Kidney epithelial cell (primary cell): ENCODE data around the gene LCK. TPM values are rescaled to one million over a fixed set of nuclear protein-coding genes. Genes with fewer than 3 reads are reported as not detected.

Experiments
- DNase-seq: peaks from one replicate; pipeline ENCODE4 v3.0.0-alpha.2; 2010; ENCODE audit warnings: low read depth
- H3K27me3 ChIP-seq: 2 replicates; pipeline ENCODE4 v1.6.0; 2011; ENCODE audit warnings: low read length; ENCODE audit not compliant: control insufficient read depth, insufficient read depth
- H3K36me3 ChIP-seq: 2 replicates; pipeline ENCODE4 v1.5.1; 2011; ENCODE audit warnings: low read length; ENCODE audit not compliant: control insufficient read depth, insufficient read depth
- H3K4me3 ChIP-seq: 2 replicates; pipeline ENCODE4 v1.5.1; 2011; ENCODE audit warnings: low read depth, mild to moderate bottlenecking, control low read depth, low read length
- total RNA-seq: library from RNA; depleted of rRNA; stranded (reverse); fragments of >200 nt; gene quantifications from 2 replicates; pipeline ENCODE4 v1.2.3, GENCODE V29; 2015
- TF ChIP-seq, protein P1 (sequence below): IDR thresholded peaks from 2 replicates; pipeline ENCODE4 v1.5.1; 2011; ENCODE audit warnings: mild to moderate bottlenecking, moderate library complexity, low read length, control low read depth, inconsistent platforms; ENCODE audit not compliant: insufficient read depth, poor library complexity, severe bottlenecking

Gene LCK
- total RNA-seq, 1 donor from 2014 or later: 6.2 TPM

- H3K4me3 ChIP-seq: no peak overlapping the region
- no peaks in the 10 kb centered on the region for H3K27me3 ChIP-seq
- TF ChIP-seq, protein P1, sequence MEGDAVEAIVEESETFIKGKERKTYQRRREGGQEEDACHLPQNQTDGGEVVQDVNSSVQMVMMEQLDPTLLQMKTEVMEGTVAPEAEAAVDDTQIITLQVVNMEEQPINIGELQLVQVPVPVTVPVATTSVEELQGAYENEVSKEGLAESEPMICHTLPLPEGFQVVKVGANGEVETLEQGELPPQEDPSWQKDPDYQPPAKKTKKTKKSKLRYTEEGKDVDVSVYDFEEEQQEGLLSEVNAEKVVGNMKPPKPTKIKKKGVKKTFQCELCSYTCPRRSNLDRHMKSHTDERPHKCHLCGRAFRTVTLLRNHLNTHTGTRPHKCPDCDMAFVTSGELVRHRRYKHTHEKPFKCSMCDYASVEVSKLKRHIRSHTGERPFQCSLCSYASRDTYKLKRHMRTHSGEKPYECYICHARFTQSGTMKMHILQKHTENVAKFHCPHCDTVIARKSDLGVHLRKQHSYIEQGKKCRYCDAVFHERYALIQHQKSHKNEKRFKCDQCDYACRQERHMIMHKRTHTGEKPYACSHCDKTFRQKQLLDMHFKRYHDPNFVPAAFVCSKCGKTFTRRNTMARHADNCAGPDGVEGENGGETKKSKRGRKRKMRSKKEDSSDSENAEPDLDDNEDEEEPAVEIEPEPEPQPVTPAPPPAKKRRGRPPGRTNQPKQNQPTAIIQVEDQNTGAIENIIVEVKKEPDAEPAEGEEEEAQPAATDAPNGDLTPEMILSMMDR: no peak
- peaks cover 3% of the 10 kb centered on the region for H3K36me3 ChIP-seq
- no peak for DNase-seq
Measured at GRCh38 chr1:32232558-32233304, 18.3 kb upstream of the LCK start.

- TF ChIP-seq, protein P1: no peak
- DNase-seq: no peak
- H3K27me3 ChIP-seq: no peaks in the 10 kb centered on the region
- H3K4me3 ChIP-seq: no peak overlapping the region
- peaks cover 1% of the 10 kb centered on the region for H3K36me3 ChIP-seq
Measured at GRCh38 chr1:32234792-32235191, 16.3 kb upstream of the LCK start.

- no peak overlapping the region for H3K4me3 ChIP-seq
- peaks cover 1% of the 10 kb centered on the region for H3K36me3 ChIP-seq
- DNase-seq: no peak
- no peaks in the 10 kb centered on the region for H3K27me3 ChIP-seq
- TF ChIP-seq, protein P1: no peak
Measured at GRCh38 chr1:32239337-32239736, 11.7 kb upstream of the LCK start.

DNA sequence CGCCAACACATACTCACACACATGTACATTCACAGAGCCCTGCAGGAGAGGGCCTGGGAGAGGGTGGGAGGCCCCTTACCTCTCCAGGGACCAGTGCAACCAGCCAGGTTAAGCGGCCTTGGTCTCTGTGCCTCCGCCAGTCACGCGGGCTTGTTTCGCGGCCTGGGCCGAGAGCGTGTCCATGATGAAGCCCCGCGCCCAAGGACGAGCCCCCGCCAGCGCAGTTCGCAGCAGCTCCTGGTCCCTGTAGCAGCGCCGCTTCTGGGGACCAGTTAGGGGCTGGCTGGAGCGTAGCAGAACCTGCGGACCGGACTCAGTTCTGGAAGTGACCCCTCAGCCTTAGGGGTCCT, 11.3 kb upstream of the LCK start:
- TF ChIP-seq, protein P1: no peak
- H3K4me3 ChIP-seq: peak overlapping the region; percentile 55

GRCh38 chr1:32240140-32240951, 10.7 kb upstream of the LCK start:
- DNase-seq: no peak
- Histone ChIP-seq H3K27me3 (no peaks in the 10 kb centered on the region), H3K4me3 (peak overlapping the region; percentile 55), H3K36me3 (no peaks in the 10 kb centered on the region)
- TF ChIP-seq, protein P1: peak; percentile 27

More for the DNA sequence above, 11.3 kb upstream of the LCK start:
- Histone ChIP-seq H3K27me3 (no peaks in the 10 kb centered on the region), H3K36me3 (no peaks in the 10 kb centered on the region)
- DNase-seq: no peak
